SJSA1 (cell line): ENCODE measurements around the gene GRB10. TPM values are rescaled to one million over a fixed set of nuclear protein-coding genes. Genes with fewer than 3 reads are reported as not detected.

ENCODE experiments used
- DNase-seq, 2 experiments: peaks; one replicate each; pipeline ENCODE4 v3.0.0-alpha.2; 2015 to 2020; ENCODE audit warnings: low spot score in 2 of 2, low read depth in 1 of 2
- H3K27ac ChIP-seq: fragments of 250-450 bp; sonication (Bioruptor Pico); 2 replicates; pipeline ENCODE4 v1.5.1; 2020; ENCODE audit warnings: mild to moderate bottlenecking, moderate library complexity
- H3K27me3 ChIP-seq: fragments of 250-450 bp; sonication (Bioruptor Pico); replicated peaks from 2 replicates; pipeline ENCODE4 v1.5.1; 2020; ENCODE audit warnings: mild to moderate bottlenecking, moderate library complexity
- H3K36me3 ChIP-seq: fragments of 250-450 bp; sonication (Bioruptor Pico); 2 replicates; pipeline ENCODE4 v1.5.1; 2020; ENCODE audit warnings: mild to moderate bottlenecking
- H3K4me1 ChIP-seq: fragments of 250-450 bp; sonication (Bioruptor Pico); replicated peaks from 2 replicates; pipeline ENCODE4 v1.6.1; 2021; ENCODE audit warnings: mild to moderate bottlenecking
- H3K4me3 ChIP-seq: fragments of 250-450 bp; sonication (Bioruptor Pico); 2 replicates; pipeline ENCODE4 v1.5.1; 2020; ENCODE audit warnings: mild to moderate bottlenecking
- H3K9me3 ChIP-seq: fragments of 250-450 bp; sonication (Bioruptor Pico); replicated peaks from 2 replicates; pipeline ENCODE4 v1.5.1; 2020; ENCODE audit warnings: mild to moderate bottlenecking
- total RNA-seq: library from RNA; depleted of rRNA; stranded (reverse); fragments of >200 nt; shearing (Covaris generic); gene quantifications from 2 replicates; pipeline ENCODE4 v1.2.3, GENCODE V29; 2014; rRNA removed

The GRB10 gene
- total RNA-seq = 1.3 and 3.3 TPM in 2 replicates

DNA sequence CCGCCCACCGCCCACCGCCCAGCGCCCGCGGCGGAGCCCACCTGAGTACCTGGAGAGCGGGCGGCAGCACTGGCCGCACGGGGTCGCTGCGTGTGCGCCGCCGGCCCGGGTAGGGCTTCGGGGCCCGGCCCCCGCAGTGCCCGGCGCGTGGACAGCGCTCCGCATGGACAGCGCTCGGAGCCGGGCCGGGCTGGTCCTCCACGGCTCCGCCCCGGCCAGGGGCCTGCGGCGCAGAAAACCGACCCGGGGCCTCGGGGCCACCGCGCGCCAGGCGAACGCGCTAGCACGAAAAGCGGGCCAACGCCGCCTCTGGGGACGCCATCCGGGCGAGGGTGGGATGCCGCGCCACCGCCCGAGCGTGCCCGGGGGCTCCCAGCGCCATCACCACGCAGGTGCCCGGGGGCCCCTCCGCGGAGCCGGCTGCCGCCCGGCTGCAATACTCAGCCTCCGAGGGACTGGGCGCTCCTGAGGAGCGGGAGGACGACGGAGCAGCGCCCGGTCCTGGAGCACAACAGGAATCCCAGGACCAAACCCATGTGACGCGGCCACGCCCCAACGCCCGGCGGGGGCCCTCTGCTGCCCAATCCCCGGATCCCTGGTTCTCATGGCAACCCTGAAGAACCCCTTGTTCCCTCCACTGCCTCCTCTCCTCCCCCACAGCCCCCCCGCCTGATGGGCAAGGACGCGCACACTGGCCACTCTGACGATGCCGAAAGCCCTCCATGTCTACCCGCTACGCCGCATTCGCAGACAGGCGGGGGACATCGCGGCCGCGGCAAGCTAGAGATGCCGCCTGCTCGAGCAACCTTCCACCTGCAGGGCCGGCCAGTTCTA is at the start of gene GRB10:
GRB10 (minus strand) TSS at position 522 of the 834 bp plus-strand sequence. CDS start 50,574 bp downstream, outside the sequence.
- Histone ChIP-seq H3K36me3 (no peaks in the 10 kb centered on the region), H3K4me3 (peak within 1 kb of the TSS; percentile 28), H3K27ac (no peak within 1 kb of the TSS), H3K9me3 (no peaks in the 10 kb centered on the region), H3K4me1 (no peaks in the 10 kb centered on the region; the same call in 1 of the 2 replicates), H3K27me3 (no peaks in the 10 kb centered on the region)
- no peak for DNase-seq

DNA sequence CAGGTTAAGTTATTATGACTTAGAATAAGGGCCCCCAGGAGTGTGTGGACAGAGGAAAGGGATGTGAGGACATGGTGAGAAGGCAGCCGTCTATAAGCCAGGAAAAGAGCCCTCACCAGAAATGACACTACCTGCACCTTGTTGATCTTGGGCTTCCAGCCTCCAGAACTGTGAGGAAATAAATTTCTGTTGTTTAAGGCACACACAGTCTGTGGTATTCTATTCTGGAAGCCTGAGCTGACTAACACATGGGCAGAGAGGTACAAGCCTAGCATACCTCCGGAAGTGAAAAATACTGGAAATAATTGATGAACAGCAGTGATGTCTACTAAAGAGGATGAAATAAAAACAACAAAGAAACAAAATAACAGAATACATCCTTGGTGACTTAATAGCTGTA is 46.1 kb upstream of the GRB10 start:
- peaks cover 30% of the 10 kb centered on the region for H3K4me1 ChIP-seq
- H3K36me3 ChIP-seq = no peaks in the 10 kb centered on the region
- no peak overlapping the region for H3K27ac ChIP-seq
- no peak overlapping the region for H3K4me3 ChIP-seq
- DNase-seq = no peak
- H3K27me3 ChIP-seq = no peaks in the 10 kb centered on the region
- H3K9me3 ChIP-seq = peaks cover 5% of the 10 kb centered on the region; the same call in 1 of the 2 replicates

DNA sequence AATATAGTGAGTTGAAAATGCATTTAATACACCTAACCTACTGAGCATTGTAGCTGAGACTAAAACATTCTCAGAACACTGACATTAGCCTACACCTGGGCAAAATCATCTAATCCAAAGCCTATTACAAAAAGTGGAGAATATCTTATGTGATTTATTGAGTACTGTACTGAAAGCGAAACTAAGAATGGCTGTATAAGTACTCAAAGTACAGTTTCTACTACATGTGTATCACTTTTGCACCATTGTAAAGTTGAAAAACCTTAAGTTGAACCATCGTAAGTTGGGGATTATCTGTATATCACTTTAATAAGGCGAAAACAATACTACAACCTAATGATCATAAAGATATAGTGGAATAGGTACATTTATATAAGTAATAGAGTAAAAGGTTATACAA is 45.4 kb upstream of the GRB10 start:
- H3K4me1 ChIP-seq = peaks cover 24% of the 10 kb centered on the region
- no peak for DNase-seq
- no peaks in the 10 kb centered on the region for H3K27me3 ChIP-seq
- H3K9me3 ChIP-seq = peaks cover 5% of the 10 kb centered on the region; the same call in 1 of the 2 replicates
- H3K36me3 ChIP-seq = no peaks in the 10 kb centered on the region
- H3K4me3 ChIP-seq = no peak overlapping the region
- H3K27ac ChIP-seq = no peak overlapping the region

DNA sequence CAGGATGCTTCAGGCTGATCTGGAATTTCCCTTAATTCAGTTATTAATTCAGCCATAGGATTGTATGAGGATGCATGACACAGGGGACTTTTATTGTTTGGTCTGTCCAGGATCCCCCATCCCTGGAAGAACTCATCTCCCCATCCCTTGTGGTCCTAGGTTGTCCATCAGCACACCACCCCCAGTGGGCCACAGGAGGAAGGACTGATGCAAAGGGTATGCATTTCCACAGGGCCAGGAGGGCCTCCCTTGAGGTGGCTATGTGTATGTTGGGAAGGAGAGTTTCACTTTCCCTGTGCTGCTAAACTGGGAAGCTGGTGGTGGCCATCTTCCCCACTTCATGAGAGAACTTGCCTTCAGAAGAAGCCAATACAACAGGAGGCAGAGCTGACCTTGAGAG is 44.6 kb upstream of the GRB10 start:
- no peak for DNase-seq
- H3K9me3 ChIP-seq = peaks cover 5% of the 10 kb centered on the region; the same call in 1 of the 2 replicates
- peaks cover 17% of the 10 kb centered on the region for H3K4me1 ChIP-seq
- no peak overlapping the region for H3K27ac ChIP-seq
- H3K4me3 ChIP-seq = no peak overlapping the region
- H3K36me3 ChIP-seq = no peaks in the 10 kb centered on the region
- no peaks in the 10 kb centered on the region for H3K27me3 ChIP-seq

DNA sequence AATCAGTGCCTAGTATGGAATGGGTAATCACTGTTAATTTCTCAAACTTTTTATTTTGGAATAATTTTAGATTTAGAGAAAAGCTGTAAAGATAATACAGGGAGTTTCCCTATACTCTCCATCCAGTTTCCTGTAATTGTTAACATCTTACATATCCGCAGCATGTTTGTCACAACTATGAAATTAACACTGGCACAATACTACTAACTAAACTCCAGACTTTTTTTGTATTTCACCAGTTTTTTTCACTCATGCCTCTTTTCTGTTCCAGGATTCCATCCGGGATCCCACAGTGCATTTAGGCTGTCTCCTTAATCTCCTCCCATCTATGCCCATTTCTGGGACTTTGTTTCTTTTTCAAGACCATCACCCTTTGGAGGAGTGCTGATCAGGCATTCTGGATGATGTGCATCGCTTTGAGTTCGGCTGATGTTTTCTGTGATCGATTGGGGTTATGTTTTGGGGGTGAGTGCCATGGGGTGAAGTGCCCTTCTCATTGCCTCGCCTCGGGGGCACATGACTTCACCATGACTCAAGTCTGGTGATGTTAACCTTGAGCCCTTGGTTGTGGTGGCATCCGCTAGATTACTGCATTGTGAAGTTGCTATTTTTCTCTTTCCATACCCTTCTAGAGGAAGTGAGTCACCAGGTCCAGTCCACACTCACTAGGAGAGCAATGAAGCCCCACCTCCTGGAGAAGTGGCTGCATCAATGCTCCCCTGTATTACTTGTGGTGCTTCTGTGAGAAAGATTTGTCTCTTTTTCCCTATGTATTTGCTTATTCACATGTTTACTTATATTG is 43.9 kb upstream of the GRB10 start:
- Histone ChIP-seq H3K9me3 (0 out of 2 replicates have a peak, but pooled peaks cover under 1% of the 10 kb centered on the region), H3K4me1 (peaks cover 19% of the 10 kb centered on the region)
- DNase-seq = peak; percentile 66 to 70

GRCh38 chr7:50825465-50825864 is 42.8 kb upstream of the GRB10 start:
- no peak for DNase-seq
- no peak overlapping the region for H3K4me3 ChIP-seq
- no peaks in the 10 kb centered on the region for H3K36me3 ChIP-seq
- H3K9me3 ChIP-seq = no peaks in the 10 kb centered on the region
- no peak overlapping the region for H3K27ac ChIP-seq
- H3K4me1 ChIP-seq = peaks cover 26% of the 10 kb centered on the region
- H3K27me3 ChIP-seq = no peaks in the 10 kb centered on the region

More for the DNA sequence above, 43.9 kb upstream of the GRB10 start:
- no peak overlapping the region for H3K4me3 ChIP-seq
- H3K36me3 ChIP-seq = no peaks in the 10 kb centered on the region
- H3K27ac ChIP-seq = peak overlapping the region; percentile 43
- H3K27me3 ChIP-seq = no peaks in the 10 kb centered on the region

GRCh38 chr7:50824882-50825281 is 42.2 kb upstream of the GRB10 start:
- no peak for DNase-seq
- Histone ChIP-seq H3K36me3 (no peaks in the 10 kb centered on the region), H3K27ac (no peak overlapping the region), H3K4me1 (peaks cover 26% of the 10 kb centered on the region), H3K9me3 (no peaks in the 10 kb centered on the region), H3K27me3 (no peaks in the 10 kb centered on the region), H3K4me3 (no peak overlapping the region)

DNA sequence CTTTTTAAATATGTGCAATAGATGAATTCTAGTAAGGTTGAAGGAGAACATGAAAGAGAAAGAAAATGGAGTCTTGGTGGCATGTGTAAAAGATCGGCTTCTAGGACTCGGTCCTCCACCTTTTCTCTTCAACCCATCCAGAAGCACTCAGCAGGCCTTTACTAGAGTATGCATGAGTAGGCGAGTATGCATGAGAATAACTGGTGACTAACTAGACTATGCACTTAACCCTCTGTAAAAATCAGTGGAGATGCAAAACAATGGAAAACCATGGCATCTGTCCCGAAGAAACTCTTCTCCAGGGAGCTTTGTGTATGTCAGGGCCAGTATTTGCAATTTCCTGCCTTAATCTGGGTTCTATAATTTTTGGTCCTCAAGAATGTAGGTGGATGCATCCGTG is 40.0 kb upstream of the GRB10 start:
- Histone ChIP-seq H3K27ac (no peak overlapping the region), H3K36me3 (no peaks in the 10 kb centered on the region), H3K27me3 (no peaks in the 10 kb centered on the region), H3K4me3 (no peak overlapping the region), H3K4me1 (peaks cover 26% of the 10 kb centered on the region), H3K9me3 (no peaks in the 10 kb centered on the region)
- DNase-seq = no peak

GRCh38 chr7:50822110-50822509 is 39.4 kb upstream of the GRB10 start:
- no peak overlapping the region for H3K27ac ChIP-seq

GRCh38 chr7:50821457-50822008 is 38.8 kb upstream of the GRB10 start:
- peak in 1 of 2 experiments; percentile 12 for DNase-seq
- Histone ChIP-seq H3K4me3 (no peak overlapping the region), H3K36me3 (no peaks in the 10 kb centered on the region), H3K4me1 (peaks cover 16% of the 10 kb centered on the region), H3K27ac (no peak overlapping the region), H3K27me3 (no peaks in the 10 kb centered on the region), H3K9me3 (no peaks in the 10 kb centered on the region)

More at GRCh38 chr7:50822110-50822509, 39.4 kb upstream of the GRB10 start:
- no peak for DNase-seq
- Histone ChIP-seq H3K4me3 (no peak overlapping the region), H3K36me3 (no peaks in the 10 kb centered on the region), H3K9me3 (no peaks in the 10 kb centered on the region), H3K4me1 (peaks cover 20% of the 10 kb centered on the region), H3K27me3 (no peaks in the 10 kb centered on the region)

- no peaks in the 10 kb centered on the region for H3K36me3 ChIP-seq
- no peaks in the 10 kb centered on the region for H3K9me3 ChIP-seq
- peaks cover 10% of the 10 kb centered on the region for H3K4me1 ChIP-seq
- H3K4me3 ChIP-seq = no peak overlapping the region
- H3K27ac ChIP-seq = no peak overlapping the region
- DNase-seq = no peak
- H3K27me3 ChIP-seq = no peaks in the 10 kb centered on the region
These were observed 35.6 kb upstream of the GRB10 start for GRCh38 chr7:50818324-50818723.

DNA sequence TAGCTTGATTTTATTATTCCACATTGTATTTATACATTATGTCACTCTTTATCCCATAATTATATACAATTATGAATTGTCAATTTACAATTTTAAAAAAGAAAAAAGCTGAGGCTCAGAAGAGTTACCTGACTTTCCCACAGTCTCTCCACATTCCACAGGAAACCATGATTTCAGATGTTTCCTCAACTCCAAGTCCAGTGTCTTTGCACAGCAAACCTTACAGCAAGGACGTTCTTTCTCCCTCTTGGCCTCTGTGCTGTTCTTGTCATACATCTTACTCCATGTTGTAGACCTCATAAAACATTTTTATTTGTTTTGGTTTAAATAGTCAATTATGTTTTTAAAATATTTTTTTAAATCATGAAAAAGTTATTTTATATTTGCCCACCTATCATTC is 34.9 kb upstream of the GRB10 start:
- no peaks in the 10 kb centered on the region for H3K27me3 ChIP-seq
- H3K9me3 ChIP-seq = no peaks in the 10 kb centered on the region
- H3K4me1 ChIP-seq = peaks cover 10% of the 10 kb centered on the region
- no peak overlapping the region for H3K27ac ChIP-seq
- H3K4me3 ChIP-seq = no peak overlapping the region
- H3K36me3 ChIP-seq = no peaks in the 10 kb centered on the region
- no peak for DNase-seq

- DNase-seq = no peak
- Histone ChIP-seq H3K27me3 (no peaks in the 10 kb centered on the region), H3K4me1 (no peaks in the 10 kb centered on the region; the same call in 1 of the 2 replicates), H3K9me3 (no peaks in the 10 kb centered on the region), H3K36me3 (no peaks in the 10 kb centered on the region), H3K27ac (no peak overlapping the region), H3K4me3 (no peak overlapping the region)
These were observed 32.4 kb upstream of the GRB10 start for GRCh38 chr7:50815138-50815537.
